HG02852 (cell line): Measurements from ENCODE around the gene PSMD9.
A peak's percentile ranks its signal among the peaks of the same experiment; 100 is the strongest.
"Not testable (repeated sequence)": the region's sequence is repeated elsewhere in the genome, so short reads cannot be mapped to it uniquely, and the experiment has no call there.

ENCODE experiments used
- ATAC-seq: cut with Tn5 transposase; IDR thresholded peaks from one replicate; pipeline ENCODE4 v1.9.1; 2021; ENCODE audit warnings: mild to moderate bottlenecking, moderate library complexity; ENCODE audit not compliant: unreplicated experiment

PSMD9 gene, protein sequence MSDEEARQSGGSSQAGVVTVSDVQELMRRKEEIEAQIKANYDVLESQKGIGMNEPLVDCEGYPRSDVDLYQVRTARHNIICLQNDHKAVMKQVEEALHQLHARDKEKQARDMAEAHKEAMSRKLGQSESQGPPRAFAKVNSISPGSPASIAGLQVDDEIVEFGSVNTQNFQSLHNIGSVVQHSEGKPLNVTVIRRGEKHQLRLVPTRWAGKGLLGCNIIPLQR

DNA sequence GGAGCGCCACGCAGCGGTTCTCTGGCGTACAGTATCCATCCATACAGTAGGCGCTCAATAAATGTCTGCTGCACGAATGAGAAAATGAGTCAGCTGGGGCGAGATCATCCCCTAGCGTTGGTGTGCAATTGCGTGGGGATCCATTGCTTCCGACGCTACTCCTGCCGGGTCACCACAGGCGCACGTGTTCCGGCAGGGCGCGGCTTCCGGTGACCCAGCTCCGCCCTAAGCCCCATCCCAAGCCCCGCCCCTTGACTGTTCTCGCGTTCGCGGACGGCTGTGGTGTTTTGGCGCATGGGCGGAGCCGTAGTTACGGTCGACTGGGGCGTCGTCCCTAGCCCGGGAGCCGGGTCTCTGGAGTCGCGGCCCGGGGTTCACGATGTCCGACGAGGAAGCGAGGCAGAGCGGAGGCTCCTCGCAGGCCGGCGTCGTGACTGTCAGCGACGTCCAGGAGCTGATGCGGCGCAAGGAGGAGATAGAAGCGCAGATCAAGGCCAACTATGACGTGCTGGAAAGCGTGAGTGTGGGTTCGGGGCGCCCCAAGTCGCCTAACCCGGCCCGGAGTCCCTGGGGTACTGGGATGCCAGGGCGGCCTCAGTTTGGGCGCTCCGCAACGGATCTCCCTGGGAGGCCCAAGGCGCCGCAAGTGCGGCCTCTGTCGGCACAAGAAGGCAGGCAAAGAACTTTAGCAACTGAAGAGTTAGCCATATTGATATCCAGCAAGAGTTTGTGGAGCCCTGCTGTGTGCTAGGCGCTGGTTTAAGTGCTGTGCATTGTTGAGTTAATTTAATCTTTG is at the start of gene PSMD9:
TSS of gene PSMD9 (plus strand) at position 313 of the 796 bp plus-strand sequence. CDS start at position 380, 67 bp downstream.
- peak; percentile 87 for ATAC-seq

- ATAC-seq: peak; percentile 93
Observed at GRCh38 chr12:121839106-121839992, 49.2 kb upstream of the PSMD9 start.

DNA sequence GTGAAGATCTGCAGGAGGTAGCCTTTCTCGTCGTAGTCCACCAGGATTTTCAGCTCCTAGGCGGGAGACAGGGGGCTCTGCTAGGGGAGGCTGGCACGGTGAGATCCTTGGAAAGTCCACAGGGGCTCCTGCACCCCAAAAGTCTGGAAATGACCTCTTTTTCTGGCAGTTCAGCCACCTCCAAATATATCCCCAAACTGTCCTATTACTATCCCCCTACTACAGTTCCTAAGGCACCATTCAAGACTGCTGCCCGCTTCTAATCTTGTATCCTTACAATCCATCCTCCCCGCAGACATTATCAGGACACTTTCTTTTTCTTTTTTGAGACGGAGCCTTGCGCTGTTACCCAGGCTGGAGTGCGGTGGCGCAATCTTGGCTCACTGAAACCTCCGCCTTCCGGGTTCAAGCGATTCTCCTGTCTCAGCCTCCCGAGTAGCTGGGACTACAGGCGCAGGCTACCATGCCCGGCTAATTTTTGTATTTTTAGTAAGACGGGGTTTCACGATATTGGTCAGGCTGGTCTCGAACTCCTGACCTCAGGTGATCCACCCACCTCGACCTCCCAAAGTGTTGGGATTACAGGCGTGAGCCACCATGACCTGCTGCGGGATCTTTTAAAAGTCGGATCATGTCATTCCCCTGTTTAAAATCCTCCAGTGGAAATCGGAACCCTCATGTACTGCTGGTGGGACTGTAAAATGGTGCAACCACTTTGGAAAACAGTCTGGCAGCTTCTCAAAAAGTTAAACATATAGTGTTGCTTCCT is 48.4 kb upstream of the PSMD9 start:
- no peak for ATAC-seq

GRCh38 chr12:121843236-121843982 is 45.2 kb upstream of the PSMD9 start:
- no peak for ATAC-seq

- no peak for ATAC-seq
Observed at GRCh38 chr12:121845701-121846100, 42.9 kb upstream of the PSMD9 start.

- ATAC-seq: no peak
Observed at GRCh38 chr12:121849211-121849610, 39.4 kb upstream of the PSMD9 start.

- no peak for ATAC-seq
Observed at GRCh38 chr12:121849665-121850064, 38.9 kb upstream of the PSMD9 start.

DNA sequence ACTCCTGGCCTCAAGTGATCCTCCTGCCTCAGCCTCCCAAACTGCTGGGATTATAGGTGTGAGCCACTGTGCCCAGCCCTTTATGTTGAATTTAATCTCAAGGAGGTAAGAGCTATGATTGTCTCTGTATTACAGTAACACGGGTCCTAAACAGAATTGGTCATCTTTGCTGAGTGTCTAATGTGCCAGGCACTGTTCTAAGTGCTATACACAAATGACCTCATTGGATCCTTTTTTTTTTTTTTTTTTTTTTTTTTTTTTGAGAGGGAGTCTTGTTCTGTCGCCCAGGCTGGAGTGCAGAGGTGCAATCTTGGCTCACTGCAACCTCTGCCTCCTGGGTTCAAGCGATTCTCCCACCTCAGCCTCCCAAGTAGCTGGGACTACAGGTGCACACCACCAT is 36.2 kb upstream of the PSMD9 start:
- ATAC-seq: not testable (repeated sequence)

DNA sequence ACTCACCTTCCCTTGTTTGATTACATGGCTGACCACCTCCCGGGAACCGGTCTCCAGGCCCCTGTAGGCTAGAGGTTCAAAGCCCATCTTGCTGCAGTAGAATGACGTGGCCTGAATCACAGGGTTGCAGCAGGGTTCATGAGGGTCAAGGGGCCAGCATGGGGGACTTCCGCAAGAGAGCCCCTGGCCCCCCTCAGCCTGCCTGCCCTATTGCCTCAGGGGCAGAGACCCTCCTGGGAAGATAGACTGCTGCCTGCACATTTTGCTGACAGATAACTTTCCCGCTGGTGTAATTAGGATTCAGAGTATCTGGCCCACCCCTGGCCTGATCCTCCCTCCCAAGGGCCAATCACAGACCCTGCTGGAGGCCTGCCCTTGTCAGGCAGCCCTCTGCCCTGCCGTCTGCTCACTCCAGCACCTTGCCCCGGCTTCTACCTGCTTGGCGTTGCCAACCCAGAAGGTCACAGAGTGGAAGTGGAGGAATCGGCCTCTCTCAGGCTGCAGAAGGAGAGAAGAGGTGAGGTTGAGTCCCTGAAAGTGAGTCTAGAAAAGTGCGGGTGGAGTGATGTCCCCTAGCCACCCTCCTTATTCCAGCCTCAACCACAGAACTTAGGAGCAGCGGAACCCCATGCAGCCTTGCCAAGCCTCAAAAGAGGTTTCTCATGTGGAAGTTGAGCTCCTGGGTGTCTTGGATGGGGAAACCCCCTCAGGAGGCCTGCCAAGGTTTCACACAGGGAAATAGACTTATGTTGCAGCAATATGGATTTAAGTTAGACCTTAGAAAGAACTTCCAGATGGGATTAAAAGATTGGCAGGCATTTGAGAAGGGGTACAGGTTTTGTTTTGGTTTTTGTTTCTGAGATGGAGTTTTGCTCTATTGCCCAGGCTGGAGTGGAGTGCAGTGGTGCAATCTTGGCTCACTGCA is 31.0 kb upstream of the PSMD9 start:
- no peak for ATAC-seq

GRCh38 chr12:121858318-121858661 is 30.3 kb upstream of the PSMD9 start:
- ATAC-seq: no peak

DNA sequence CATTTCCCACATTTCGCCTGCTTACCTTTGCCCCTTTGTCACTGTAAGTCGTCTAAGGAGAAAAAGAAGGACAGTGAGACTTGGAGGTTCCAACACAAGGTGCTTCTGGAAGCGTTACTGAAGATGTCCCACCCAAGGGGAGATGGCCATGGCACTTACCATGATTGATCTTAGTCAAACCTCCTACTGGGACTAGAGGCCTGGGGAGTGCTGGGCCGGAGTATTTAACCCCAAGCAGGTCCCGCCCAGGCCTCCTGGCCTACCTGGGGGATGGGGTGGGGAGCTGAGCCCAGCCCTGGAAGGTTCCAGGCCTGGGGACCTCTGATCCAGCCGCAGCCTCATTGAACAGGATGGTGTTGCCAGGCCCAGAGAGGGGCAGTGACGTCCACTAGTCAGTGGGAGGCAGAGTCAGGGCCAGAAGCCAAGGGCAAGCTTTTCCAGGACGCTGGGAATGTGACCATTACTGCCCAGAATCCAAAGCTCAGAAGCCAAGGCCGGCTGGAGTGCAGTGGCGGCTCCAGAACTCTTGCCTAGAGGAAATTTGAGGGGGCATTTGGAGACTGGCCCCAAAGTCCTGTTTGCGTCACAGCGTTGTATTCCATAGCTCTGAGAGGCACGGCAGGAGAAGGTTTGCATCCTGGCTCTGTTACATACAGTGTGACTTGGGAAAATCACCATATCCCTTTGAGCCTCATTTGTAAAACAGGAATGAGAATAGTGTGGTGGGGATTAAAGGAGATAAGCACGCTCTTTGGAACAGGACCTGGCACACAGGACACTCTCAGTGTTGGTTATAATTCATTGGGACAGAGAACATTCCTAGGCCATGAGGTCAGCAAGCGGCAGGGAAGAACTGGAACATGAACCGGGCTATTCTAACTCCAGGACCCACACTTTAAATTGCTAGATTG is 29.7 kb upstream of the PSMD9 start, which contains the start of gene HPD:
TSS of gene HPD (minus strand) at position 198 of the 911 bp plus-strand sequence. CDS start at position 162, 36 bp downstream.
- ATAC-seq: no peak

DNA sequence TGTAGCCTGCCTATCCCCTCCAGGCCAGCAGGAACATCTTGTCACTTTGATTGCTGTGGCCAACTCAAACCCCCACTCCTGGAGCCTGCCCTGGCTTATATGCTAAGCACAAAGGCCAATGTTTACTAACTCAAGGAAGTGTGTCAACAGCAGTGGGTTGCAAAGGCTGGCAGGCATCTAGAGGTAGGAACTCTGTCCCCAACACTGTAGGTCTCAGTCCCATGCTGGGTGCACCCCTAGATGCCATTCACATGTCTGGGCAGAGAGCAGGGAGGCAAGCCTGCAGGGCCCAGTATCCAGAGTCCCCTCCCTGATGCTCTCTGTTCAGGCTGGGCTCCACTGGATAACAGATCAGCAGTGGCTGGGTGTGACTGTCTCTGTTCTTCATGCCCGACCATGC is 28.3 kb upstream of the PSMD9 start:
- no peak for ATAC-seq

GRCh38 chr12:121860699-121861098 is 27.9 kb upstream of the PSMD9 start:
- ATAC-seq: not testable (repeated sequence)

- no peak for ATAC-seq
Observed at GRCh38 chr12:121861636-121862254, 26.8 kb upstream of the PSMD9 start.

GRCh38 chr12:121866331-121866730 is 22.3 kb upstream of the PSMD9 start:
- ATAC-seq: no peak

GRCh38 chr12:121869229-121869628 is 19.4 kb upstream of the PSMD9 start:
- ATAC-seq: not testable (repeated sequence)

GRCh38 chr12:121871467-121871866 is 17.1 kb upstream of the PSMD9 start:
- ATAC-seq: no peak
